ENCODE data around the gene HOXC4. TPM values are rescaled to one million over a fixed set of nuclear protein-coding genes. Genes with fewer than 3 reads are reported as not detected.
A peak's percentile ranks its signal among the peaks of the same experiment; 100 is the strongest.

The HOXC4 gene
- total and polyA plus RNA-seq, 2 experiments from 2014 or later: not detected

DNA sequence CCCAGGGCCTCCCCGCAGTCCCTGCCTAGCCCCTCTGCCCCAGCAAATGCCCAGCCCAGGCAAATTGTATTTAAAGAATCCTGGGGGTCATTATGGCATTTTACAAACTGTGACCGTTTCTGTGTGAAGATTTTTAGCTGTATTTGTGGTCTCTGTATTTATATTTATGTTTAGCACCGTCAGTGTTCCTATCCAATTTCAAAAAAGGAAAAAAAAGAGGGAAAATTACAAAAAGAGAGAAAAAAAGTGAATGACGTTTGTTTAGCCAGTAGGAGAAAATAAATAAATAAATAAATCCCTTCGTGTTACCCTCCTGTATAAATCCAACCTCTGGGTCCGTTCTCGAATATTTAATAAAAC lies 23.2 kb upstream of the HOXC4 start:
- H3K36me3 ChIP-seq: no peaks in the 10 kb centered on the region
- peaks cover 4% of the 10 kb centered on the region for H3K4me1 ChIP-seq (ENCODE audit: low read depth)
- H3K27ac ChIP-seq: no peak overlapping the region

DNA sequence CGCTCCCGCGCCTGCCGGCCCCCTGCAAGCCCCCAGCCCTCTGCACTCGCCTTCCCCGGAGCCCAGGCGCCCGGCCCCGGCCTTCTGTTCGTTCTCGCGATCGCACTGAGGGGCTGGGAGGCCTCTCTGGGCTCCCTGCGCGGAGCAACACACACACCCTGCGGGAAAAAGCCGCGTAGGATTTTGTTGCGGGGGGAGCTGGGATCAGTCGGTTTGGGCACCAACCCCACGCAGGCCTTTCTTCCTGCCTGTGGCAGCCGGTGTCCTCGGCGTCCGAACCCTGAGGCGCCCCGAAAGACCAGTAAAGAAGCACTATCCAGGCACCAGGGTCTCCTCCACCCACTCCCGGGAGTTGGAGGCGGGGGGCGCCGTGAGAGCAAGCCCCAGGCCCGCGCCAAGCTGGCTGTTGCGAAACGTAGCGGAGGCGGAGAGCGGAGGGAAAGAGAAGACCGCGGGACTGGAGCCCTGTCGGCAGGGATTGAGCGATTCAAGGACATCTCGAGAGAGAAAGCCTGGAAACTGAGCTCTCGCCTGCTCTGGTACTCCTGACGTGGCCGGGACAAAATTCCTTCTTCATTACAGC lies 22.7 kb upstream of the HOXC4 start:
- DNase-seq (ENCODE audit: low read depth in 1 of 2, low spot score in 1 of 2): peak; percentile 41 to 43
- H3K36me3 ChIP-seq: no peaks in the 10 kb centered on the region
- peaks cover 100% of the 10 kb centered on the region for H3K27me3 ChIP-seq
- peak overlapping the region; percentile 11 for H3K4me3 ChIP-seq
- H3K27ac ChIP-seq: no peak overlapping the region
- H3K4me1 ChIP-seq (ENCODE audit: low read depth): peaks cover 4% of the 10 kb centered on the region
- H3K9me3 ChIP-seq (ENCODE audit: low read depth): no peaks in the 10 kb centered on the region
- no peak for TF ChIP-seq CTCF (IDR thresholded peaks at IDR 0.05; ENCODE audit: low read depth, low read length)

More for the DNA sequence above, 23.2 kb upstream of the HOXC4 start:
- no peak for DNase-seq (ENCODE audit: low read depth in 1 of 2, low spot score in 1 of 2)
- no peaks in the 10 kb centered on the region for H3K9me3 ChIP-seq (ENCODE audit: low read depth)
- peaks cover 100% of the 10 kb centered on the region for H3K27me3 ChIP-seq
- no peak for TF ChIP-seq CTCF (IDR thresholded peaks at IDR 0.05; ENCODE audit: low read depth, low read length)
- no peak overlapping the region for H3K4me3 ChIP-seq

DNA sequence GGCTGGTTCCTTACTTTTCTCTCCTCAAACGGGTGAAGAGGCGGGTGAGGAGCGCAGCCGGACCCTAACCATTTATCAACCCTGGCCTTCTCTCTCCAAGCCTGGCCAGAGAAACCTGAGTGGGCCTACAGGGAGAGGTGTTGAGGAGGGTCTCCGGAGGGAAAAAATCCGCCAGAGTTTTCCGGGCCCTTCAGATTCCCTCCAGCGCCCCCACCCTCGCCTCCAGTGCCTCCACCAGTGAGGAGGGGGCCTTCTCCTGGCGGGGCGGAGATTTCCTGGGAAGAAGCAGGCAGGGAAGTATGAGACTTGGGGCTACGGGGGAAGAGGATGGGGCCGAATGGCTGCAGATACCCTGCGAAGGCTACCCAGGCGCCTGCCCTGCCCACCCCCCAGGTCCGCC lies 22.2 kb upstream of the HOXC4 start:
- no peak overlapping the region for H3K4me3 ChIP-seq
- H3K36me3 ChIP-seq: no peaks in the 10 kb centered on the region
- DNase-seq (ENCODE audit: low read depth in 1 of 2, low spot score in 1 of 2): no peak
- H3K9me3 ChIP-seq (ENCODE audit: low read depth): no peaks in the 10 kb centered on the region
- H3K4me1 ChIP-seq (ENCODE audit: low read depth): peaks cover 4% of the 10 kb centered on the region
- H3K27ac ChIP-seq: no peak overlapping the region
- H3K27me3 ChIP-seq: peaks cover 100% of the 10 kb centered on the region
- no peak for TF ChIP-seq CTCF (IDR thresholded peaks at IDR 0.05; ENCODE audit: low read depth, low read length)

- Histone ChIP-seq H3K4me3 (no peak overlapping the region), H3K27ac (no peak overlapping the region), H3K36me3 (no peaks in the 10 kb centered on the region), H3K27me3 (peaks cover 100% of the 10 kb centered on the region), H3K4me1 (ENCODE audit: low read depth) (peaks cover 4% of the 10 kb centered on the region), H3K9me3 (ENCODE audit: low read depth) (no peaks in the 10 kb centered on the region)
- no peak for TF ChIP-seq CTCF (IDR thresholded peaks at IDR 0.05; ENCODE audit: low read depth, low read length)
- no peak for DNase-seq (ENCODE audit: low read depth in 1 of 2, low spot score in 1 of 2)
These were observed 21.5 kb upstream of the HOXC4 start for GRCh38 chr12:54032086-54032619.

GRCh38 chr12:54032627-54033100 lies 21.0 kb upstream of the HOXC4 start, which contains the start of gene HOXC5:
Gene HOXC5, plus strand, starts transcription at chr12:54033050. Its CDS starts 73 bp downstream, at chr12:54033123.
- Histone ChIP-seq H3K4me1 (ENCODE audit: low read depth) (peaks cover 4% of the 10 kb centered on the region), H3K27me3 (peaks cover 100% of the 10 kb centered on the region), H3K9me3 (ENCODE audit: low read depth) (no peaks in the 10 kb centered on the region), H3K27ac (no peak within 1 kb of the TSS), H3K4me3 (peak within 1 kb of the TSS; percentile 10), H3K36me3 (no peaks in the 10 kb centered on the region)
- TF ChIP-seq CTCF (IDR thresholded peaks at IDR 0.05; ENCODE audit: low read depth, low read length): peak; percentile 96
- peak; percentile 69 to 72 for DNase-seq (ENCODE audit: low read depth in 1 of 2, low spot score in 1 of 2)
